GM23338 (cell line): ENCODE measurements around the gene UBE2QL1. TPM values are rescaled to one million over a fixed set of nuclear protein-coding genes. Genes with fewer than 3 reads are reported as not detected.

Experiments used
- ATAC-seq: fragments of 200-7000 bp; cut with Tn5 transposase; 3 replicates; pipeline ENCODE4 v1.9.1; 2020
- DNase-seq: peaks from one replicate; pipeline ENCODE4 v3.0.0-alpha.2; 2015; ENCODE audit warnings: low spot score
- H2AFZ ChIP-seq: fragments of 200-600 bp; sonication (generic); 2 replicates; pipeline ENCODE4 v1.8.0; 2016; ENCODE audit warnings: antibody characterized with exemption, mild to moderate bottlenecking, moderate library complexity
- H3F3A ChIP-seq: fragments of 200-600 bp; sonication (generic); replicated peaks from 2 replicates; pipeline ENCODE4 v1.8.0; 2017; ENCODE audit warnings: antibody characterized with exemption, mixed run types, low read depth
- H3K27ac ChIP-seq: fragments of 200-600 bp; sonication (generic); 2 replicates; pipeline ENCODE4 v1.6.1; 2016; ENCODE audit warnings: low read depth
- H3K27me3 ChIP-seq: fragments of 200-600 bp; sonication (generic); 2 replicates; pipeline ENCODE4 v1.8.0; 2016; ENCODE audit warnings: mild to moderate bottlenecking, mixed run types, moderate library complexity; ENCODE audit not compliant: insufficient read depth
- H3K36me3 ChIP-seq: fragments of 200-600 bp; sonication (generic); 2 replicates; pipeline ENCODE4 v1.8.0; 2016; ENCODE audit warnings: mild to moderate bottlenecking; ENCODE audit not compliant: insufficient read depth
- H3K4me1 ChIP-seq: fragments of 200-600 bp; sonication (generic); 2 replicates; pipeline ENCODE4 v1.8.0; 2016; ENCODE audit warnings: mild to moderate bottlenecking, moderate library complexity; ENCODE audit not compliant: insufficient read depth
- H3K4me2 ChIP-seq: fragments of 200-600 bp; sonication (generic); 2 replicates; pipeline ENCODE4 v1.7.1; 2017; ENCODE audit warnings: mixed run types
- H3K4me3 ChIP-seq: fragments of 200-600 bp; sonication (generic); 2 replicates; pipeline ENCODE4 v1.6.1; 2016; ENCODE audit warnings: mixed run types
- H3K79me2 ChIP-seq: fragments of 200-600 bp; sonication (generic); replicated peaks from 2 replicates; pipeline ENCODE4 v1.8.0; 2017; ENCODE audit warnings: mild to moderate bottlenecking; ENCODE audit not compliant: insufficient read depth
- H3K9me2 ChIP-seq: fragments of 200-600 bp; sonication (generic); 2 replicates; pipeline ENCODE4 v1.8.0; 2017; ENCODE audit not compliant: insufficient read depth
- H4K20me1 ChIP-seq: fragments of 200-600 bp; sonication (generic); replicated peaks from 2 replicates; pipeline ENCODE4 v1.8.0; 2017; ENCODE audit warnings: mild to moderate bottlenecking; ENCODE audit not compliant: insufficient read depth
- H3K27ac Mint-ChIP-seq: 2 replicates; pipeline ENCODE4 v1.8.0; 2020; ENCODE audit warnings: inconsistent platforms, mild to moderate bottlenecking, moderate library complexity, mixed read lengths
- H3K27me3 Mint-ChIP-seq: 3 replicates; pipeline ENCODE4 v1.8.0; 2022; ENCODE audit warnings: low read depth, mild to moderate bottlenecking, moderate library complexity, mixed read lengths, inconsistent platforms; ENCODE audit not compliant: insufficient read depth, poor library complexity
- H3K36me3 Mint-ChIP-seq: 3 replicates; pipeline ENCODE4 v1.8.0; 2021; ENCODE audit warnings: low read depth, mild to moderate bottlenecking, inconsistent platforms, moderate library complexity, mixed read lengths
- H3K4me1 Mint-ChIP-seq: 3 replicates; pipeline ENCODE4 v1.8.0; 2020; ENCODE audit warnings: mild to moderate bottlenecking, inconsistent platforms, mixed read lengths
- H3K4me3 Mint-ChIP-seq: 3 replicates; pipeline ENCODE4 v1.8.0; 2021; ENCODE audit warnings: moderate library complexity, mild to moderate bottlenecking, inconsistent platforms, mixed read lengths
- H3K9me3 Mint-ChIP-seq: 3 replicates; pipeline ENCODE4 v1.8.0; 2020; ENCODE audit warnings: moderate library complexity, mild to moderate bottlenecking, inconsistent platforms, mixed read lengths
- CREB1 ChIP-seq: fragments of 250-450 bp; sonication (Bioruptor Pico); IDR thresholded peaks from 2 replicates; pipeline ENCODE4 v1.5.0; 2020; ENCODE audit warnings: low read depth, mild to moderate bottlenecking, moderate library complexity
- EZH2 ChIP-seq: fragments of 200-600 bp; sonication (generic); IDR thresholded peaks from one replicate; pipeline ENCODE4 v1.8.0; 2017; ENCODE audit warnings: antibody characterized with exemption, mild to moderate bottlenecking, low read depth; ENCODE audit not compliant: unreplicated experiment
- EZH2phosphoT487 ChIP-seq: fragments of 200-600 bp; sonication (generic); IDR thresholded peaks from one replicate; pipeline ENCODE4 v1.8.1; 2018; ENCODE audit warnings: antibody characterized with exemption; ENCODE audit not compliant: unreplicated experiment
- JUNB ChIP-seq: IDR thresholded peaks from one replicate; pipeline ENCODE4 v1.6.1; 2016; ENCODE audit warnings: antibody characterized with exemption; ENCODE audit not compliant: unreplicated experiment
- POLR2AphosphoS5 ChIP-seq: IDR thresholded peaks from 2 replicates; pipeline ENCODE4 v1.6.1; 2016; ENCODE audit warnings: antibody characterized with exemption, low read depth
- STAT1 ChIP-seq: IDR thresholded peaks from one replicate; pipeline ENCODE4 v1.6.1; 2016; ENCODE audit warnings: antibody characterized with exemption; ENCODE audit not compliant: unreplicated experiment
- ZNF114 ChIP-seq: fragments of 250-450 bp; sonication (Bioruptor Pico); IDR thresholded peaks from 2 replicates; pipeline ENCODE4 v1.5.0; 2020; ENCODE audit warnings: mild to moderate bottlenecking, moderate library complexity
- ZNF331 ChIP-seq: fragments of 250-450 bp; sonication (Bioruptor Pico); IDR thresholded peaks from 2 replicates; pipeline ENCODE4 v1.5.0; 2020; ENCODE audit warnings: low read depth, mild to moderate bottlenecking, moderate library complexity
- polyA plus RNA-seq: library from polyadenylated mRNA; unstranded; fragments of >200 nt; fragmentation: Nextera tagmentation; extraction: Ambion mirVana; gene quantifications from 2 replicates; pipeline ENCODE4 v1.2.1, GENCODE V29; 2016
- total RNA-seq: library from RNA; depleted of rRNA; stranded (reverse); fragments of >200 nt; shearing (Covaris generic); gene quantifications from 2 replicates; pipeline ENCODE4 v1.2.3, GENCODE V29; 2014
- TF ChIP-seq, protein P1 (sequence below): IDR thresholded peaks from one replicate; pipeline ENCODE4 v1.6.1; 2018; ENCODE audit warnings: antibody characterized with exemption; ENCODE audit not compliant: unreplicated experiment
- TF ChIP-seq, protein P2 (sequence below), 2 experiments: fragments of 200-600 bp in 1 of 2; sonication (generic) in 1 of 2; conservative IDR thresholded peaks; 2 replicates each; pipeline versions ENCODE4 v1.5.1 to v1.6.1; 2016 to 2017; ENCODE audit warnings: antibody characterized with exemption in 2 of 2, low read depth in 2 of 2, mild to moderate bottlenecking in 2 of 2, moderate library complexity in 1 of 2
- TF ChIP-seq, protein P3 (sequence below): fragments of 250-450 bp; sonication (Bioruptor Pico); IDR thresholded peaks from 2 replicates; pipeline ENCODE4 v1.5.0; 2020; ENCODE audit warnings: mild to moderate bottlenecking, moderate library complexity

Gene UBE2QL1
- total and polyA plus RNA-seq, 2 experiments from 2014 or later: 0.40 to 0.83 TPM

DNA sequence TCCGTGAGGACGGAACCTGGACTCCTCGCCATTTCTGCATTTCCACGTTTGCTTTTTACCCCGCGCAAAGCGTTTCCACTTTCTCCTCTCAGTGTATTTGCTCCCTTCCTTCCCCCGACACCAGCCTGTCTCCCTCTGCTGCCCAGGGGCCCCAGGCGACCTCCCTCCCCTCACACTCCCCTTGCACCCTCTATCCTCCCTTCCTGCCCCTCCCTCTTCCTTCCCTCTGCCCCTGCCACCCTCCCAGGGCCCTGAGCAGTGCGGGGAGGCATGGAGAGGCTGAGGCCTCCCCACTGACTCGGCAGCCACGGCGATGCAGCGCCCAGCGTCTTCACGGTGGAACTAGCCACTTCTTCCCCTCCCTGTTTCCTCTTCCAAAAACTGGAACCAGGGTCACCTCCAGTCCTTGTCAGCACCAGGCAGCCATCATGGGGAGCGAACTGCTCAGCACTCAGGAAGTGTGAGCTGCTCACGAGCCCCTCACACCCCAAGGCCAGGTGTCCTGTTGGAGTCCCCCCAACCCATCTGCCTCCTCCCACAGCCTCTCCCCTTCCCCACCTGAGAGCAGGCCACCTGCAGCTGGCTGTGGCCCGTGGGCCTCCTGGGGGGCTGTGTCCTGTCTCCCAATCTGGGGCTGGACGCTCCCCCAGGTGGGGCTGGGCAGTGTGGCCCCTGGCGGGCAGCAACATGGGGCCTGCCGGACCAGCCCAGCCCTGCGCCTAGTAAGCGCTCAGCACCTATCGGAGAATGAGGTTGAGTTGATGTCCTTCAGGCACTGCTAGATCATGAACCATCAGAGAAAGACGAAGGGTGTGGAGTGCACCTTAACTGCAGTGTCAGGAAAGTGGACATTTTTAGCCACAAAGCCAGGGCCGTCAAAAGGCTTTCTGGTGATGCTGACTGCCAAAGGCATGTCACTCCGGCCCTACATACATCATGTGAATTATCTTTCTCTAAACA lies 17.5 kb downstream of the UBE2QL1 start (continued):
- no peak for TF ChIP-seq JUNB

DNA sequence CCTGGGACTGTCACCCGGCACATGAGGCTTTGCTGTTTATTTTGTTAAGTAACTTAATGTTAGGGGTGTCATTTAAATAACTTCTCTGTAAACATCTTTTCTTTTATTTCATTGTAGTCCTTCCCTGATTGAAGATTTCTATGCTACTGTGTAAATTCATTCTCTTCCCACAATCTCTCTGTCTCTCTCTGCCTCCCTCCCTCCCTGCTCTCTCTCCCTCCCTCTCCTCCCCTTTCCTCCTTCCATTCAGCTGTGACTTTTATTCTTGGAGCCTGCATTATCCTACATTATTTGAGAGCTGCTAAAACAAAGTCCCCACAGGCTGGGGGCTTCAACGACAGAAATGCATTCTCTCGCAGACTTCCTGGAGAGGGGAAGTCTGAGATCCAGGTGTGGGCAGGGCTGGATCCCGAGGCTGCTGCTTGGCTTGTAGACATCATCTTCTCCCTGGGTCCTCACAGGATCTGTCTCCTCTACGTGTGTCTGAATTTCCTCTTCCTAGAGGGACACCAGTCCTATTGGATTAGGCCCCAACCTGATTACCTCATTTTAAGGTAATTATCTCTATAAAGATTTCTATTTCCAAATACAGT lies 18.4 kb downstream of the UBE2QL1 start:
- DNase-seq: no peak
- H3K36me3 ChIP-seq: no peaks in the 10 kb centered on the region
- TF ChIP-seq, protein P1, sequence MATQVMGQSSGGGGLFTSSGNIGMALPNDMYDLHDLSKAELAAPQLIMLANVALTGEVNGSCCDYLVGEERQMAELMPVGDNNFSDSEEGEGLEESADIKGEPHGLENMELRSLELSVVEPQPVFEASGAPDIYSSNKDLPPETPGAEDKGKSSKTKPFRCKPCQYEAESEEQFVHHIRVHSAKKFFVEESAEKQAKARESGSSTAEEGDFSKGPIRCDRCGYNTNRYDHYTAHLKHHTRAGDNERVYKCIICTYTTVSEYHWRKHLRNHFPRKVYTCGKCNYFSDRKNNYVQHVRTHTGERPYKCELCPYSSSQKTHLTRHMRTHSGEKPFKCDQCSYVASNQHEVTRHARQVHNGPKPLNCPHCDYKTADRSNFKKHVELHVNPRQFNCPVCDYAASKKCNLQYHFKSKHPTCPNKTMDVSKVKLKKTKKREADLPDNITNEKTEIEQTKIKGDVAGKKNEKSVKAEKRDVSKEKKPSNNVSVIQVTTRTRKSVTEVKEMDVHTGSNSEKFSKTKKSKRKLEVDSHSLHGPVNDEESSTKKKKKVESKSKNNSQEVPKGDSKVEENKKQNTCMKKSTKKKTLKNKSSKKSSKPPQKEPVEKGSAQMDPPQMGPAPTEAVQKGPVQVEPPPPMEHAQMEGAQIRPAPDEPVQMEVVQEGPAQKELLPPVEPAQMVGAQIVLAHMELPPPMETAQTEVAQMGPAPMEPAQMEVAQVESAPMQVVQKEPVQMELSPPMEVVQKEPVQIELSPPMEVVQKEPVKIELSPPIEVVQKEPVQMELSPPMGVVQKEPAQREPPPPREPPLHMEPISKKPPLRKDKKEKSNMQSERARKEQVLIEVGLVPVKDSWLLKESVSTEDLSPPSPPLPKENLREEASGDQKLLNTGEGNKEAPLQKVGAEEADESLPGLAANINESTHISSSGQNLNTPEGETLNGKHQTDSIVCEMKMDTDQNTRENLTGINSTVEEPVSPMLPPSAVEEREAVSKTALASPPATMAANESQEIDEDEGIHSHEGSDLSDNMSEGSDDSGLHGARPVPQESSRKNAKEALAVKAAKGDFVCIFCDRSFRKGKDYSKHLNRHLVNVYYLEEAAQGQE: no peak
- no peak for TF ChIP-seq ZNF114 (CRISPR knock-in tag)
- TF ChIP-seq ZNF331 (CRISPR knock-in tag): no peak
- TF ChIP-seq, protein P2, sequence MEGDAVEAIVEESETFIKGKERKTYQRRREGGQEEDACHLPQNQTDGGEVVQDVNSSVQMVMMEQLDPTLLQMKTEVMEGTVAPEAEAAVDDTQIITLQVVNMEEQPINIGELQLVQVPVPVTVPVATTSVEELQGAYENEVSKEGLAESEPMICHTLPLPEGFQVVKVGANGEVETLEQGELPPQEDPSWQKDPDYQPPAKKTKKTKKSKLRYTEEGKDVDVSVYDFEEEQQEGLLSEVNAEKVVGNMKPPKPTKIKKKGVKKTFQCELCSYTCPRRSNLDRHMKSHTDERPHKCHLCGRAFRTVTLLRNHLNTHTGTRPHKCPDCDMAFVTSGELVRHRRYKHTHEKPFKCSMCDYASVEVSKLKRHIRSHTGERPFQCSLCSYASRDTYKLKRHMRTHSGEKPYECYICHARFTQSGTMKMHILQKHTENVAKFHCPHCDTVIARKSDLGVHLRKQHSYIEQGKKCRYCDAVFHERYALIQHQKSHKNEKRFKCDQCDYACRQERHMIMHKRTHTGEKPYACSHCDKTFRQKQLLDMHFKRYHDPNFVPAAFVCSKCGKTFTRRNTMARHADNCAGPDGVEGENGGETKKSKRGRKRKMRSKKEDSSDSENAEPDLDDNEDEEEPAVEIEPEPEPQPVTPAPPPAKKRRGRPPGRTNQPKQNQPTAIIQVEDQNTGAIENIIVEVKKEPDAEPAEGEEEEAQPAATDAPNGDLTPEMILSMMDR (conservative IDR thresholded peaks at IDR 0.05; ENCODE audit: low read depth in 2 of 2): no peak
- no peak for TF ChIP-seq POLR2AphosphoS5
- no peak for TF ChIP-seq STAT1
- no peak for TF ChIP-seq EZH2phosphoT487
- no peak for TF ChIP-seq CREB1 (CRISPR knock-in tag)
- TF ChIP-seq EZH2: no peak
- TF ChIP-seq, protein P3, sequence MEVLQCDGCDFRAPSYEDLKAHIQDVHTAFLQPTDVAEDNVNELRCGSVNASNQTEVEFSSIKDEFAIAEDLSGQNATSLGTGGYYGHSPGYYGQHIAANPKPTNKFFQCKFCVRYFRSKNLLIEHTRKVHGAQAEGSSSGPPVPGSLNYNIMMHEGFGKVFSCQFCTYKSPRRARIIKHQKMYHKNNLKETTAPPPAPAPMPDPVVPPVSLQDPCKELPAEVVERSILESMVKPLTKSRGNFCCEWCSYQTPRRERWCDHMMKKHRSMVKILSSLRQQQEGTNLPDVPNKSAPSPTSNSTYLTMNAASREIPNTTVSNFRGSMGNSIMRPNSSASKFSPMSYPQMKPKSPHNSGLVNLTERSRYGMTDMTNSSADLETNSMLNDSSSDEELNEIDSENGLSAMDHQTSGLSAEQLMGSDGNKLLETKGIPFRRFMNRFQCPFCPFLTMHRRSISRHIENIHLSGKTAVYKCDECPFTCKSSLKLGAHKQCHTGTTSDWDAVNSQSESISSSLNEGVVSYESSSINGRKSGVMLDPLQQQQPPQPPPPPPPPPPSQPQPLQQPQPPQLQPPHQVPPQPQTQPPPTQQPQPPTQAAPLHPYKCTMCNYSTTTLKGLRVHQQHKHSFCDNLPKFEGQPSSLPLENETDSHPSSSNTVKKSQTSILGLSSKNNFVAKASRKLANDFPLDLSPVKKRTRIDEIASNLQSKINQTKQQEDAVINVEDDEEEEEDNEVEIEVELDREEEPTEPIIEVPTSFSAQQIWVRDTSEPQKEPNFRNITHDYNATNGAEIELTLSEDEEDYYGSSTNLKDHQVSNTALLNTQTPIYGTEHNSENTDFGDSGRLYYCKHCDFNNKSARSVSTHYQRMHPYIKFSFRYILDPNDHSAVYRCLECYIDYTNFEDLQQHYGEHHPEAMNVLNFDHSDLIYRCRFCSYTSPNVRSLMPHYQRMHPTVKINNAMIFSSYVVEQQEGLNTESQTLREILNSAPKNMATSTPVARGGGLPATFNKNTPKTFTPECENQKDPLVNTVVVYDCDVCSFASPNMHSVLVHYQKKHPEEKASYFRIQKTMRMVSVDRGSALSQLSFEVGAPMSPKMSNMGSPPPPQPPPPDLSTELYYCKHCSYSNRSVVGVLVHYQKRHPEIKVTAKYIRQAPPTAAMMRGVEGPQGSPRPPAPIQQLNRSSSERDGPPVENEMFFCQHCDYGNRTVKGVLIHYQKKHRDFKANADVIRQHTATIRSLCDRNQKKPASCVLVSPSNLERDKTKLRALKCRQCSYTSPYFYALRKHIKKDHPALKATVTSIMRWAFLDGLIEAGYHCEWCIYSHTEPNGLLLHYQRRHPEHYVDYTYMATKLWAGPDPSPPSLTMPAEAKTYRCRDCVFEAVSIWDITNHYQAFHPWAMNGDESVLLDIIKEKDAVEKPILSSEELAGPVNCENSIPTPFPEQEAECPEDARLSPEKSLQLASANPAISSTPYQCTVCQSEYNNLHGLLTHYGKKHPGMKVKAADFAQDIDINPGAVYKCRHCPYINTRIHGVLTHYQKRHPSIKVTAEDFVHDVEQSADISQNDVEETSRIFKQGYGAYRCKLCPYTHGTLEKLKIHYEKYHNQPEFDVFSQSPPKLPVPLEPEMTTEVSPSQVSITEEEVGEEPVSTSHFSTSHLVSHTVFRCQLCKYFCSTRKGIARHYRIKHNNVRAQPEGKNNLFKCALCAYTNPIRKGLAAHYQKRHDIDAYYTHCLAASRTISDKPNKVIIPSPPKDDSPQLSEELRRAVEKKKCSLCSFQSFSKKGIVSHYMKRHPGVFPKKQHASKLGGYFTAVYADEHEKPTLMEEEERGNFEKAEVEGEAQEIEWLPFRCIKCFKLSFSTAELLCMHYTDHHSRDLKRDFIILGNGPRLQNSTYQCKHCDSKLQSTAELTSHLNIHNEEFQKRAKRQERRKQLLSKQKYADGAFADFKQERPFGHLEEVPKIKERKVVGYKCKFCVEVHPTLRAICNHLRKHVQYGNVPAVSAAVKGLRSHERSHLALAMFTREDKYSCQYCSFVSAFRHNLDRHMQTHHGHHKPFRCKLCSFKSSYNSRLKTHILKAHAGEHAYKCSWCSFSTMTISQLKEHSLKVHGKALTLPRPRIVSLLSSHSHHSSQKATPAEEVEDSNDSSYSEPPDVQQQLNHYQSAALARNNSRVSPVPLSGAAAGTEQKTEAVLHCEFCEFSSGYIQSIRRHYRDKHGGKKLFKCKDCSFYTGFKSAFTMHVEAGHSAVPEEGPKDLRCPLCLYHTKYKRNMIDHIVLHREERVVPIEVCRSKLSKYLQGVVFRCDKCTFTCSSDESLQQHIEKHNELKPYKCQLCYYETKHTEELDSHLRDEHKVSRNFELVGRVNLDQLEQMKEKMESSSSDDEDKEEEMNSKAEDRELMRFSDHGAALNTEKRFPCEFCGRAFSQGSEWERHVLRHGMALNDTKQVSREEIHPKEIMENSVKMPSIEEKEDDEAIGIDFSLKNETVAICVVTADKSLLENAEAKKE: no peak

More for the DNA sequence above, 18.4 kb downstream of the UBE2QL1 start:
- 0 out of 2 replicates have a peak overlapping the region, but pooled peaks have one; percentile 66 for H2AFZ ChIP-seq
- H3K4me3 ChIP-seq: no peak overlapping the region
- H3K4me3 Mint-ChIP-seq: no peak overlapping the region
- H3K4me1 ChIP-seq: peaks cover 19% of the 10 kb centered on the region
- no peaks in the 10 kb centered on the region for H3K9me2 ChIP-seq
- no peak overlapping the region for H3K27ac ChIP-seq
- H3K27me3 Mint-ChIP-seq: peaks cover 9% of the 10 kb centered on the region
- H4K20me1 ChIP-seq: no peaks in the 10 kb centered on the region
- H3K36me3 Mint-ChIP-seq: no peaks in the 10 kb centered on the region
- no peak overlapping the region for H3K27ac Mint-ChIP-seq
- H3K79me2 ChIP-seq: no peaks in the 10 kb centered on the region
- peak overlapping the region; percentile 43; the same call in 1 of the 2 replicates for H3K4me2 ChIP-seq
- H3F3A ChIP-seq: no peaks in the 10 kb centered on the region
- H3K9me3 Mint-ChIP-seq: no peaks in the 10 kb centered on the region
- H3K27me3 ChIP-seq: no peaks in the 10 kb centered on the region
- peaks cover 28% of the 10 kb centered on the region for H3K4me1 Mint-ChIP-seq
- ATAC-seq: peak; percentile 39
